IMR-90 (cell line): Measurements from ENCODE around the gene BAG1.

Experiments used
- CTCF ChIP-seq: conservative IDR thresholded peaks from 2 replicates; pipeline ENCODE4 v1.5.1; 2012; ENCODE audit warnings: mild to moderate bottlenecking, low read depth, low read length, improper control_type of control experiment
- ELK1 ChIP-seq: fragments of 150-350 bp; IDR thresholded peaks from 2 replicates; pipeline ENCODE4 v1.6.1; 2016; ENCODE audit warnings: low read depth, mild to moderate bottlenecking, low read length, moderate library complexity, borderline replicate concordance
- MXI1 ChIP-seq: IDR thresholded peaks from 2 replicates; pipeline ENCODE4 v1.6.1; 2012; ENCODE audit warnings: low read depth, mild to moderate bottlenecking, low read length, moderate library complexity, borderline replicate concordance
- POLR2A ChIP-seq: IDR thresholded peaks from 2 replicates; pipeline ENCODE4 v1.6.1; 2012; ENCODE audit warnings: mild to moderate bottlenecking, low read depth, low read length
- RCOR1 ChIP-seq: IDR thresholded peaks from 2 replicates; pipeline ENCODE4 v1.6.1; 2012; ENCODE audit warnings: mild to moderate bottlenecking, low read length, improper control_type of control experiment; ENCODE audit not compliant: insufficient replicate concordance

- TF ChIP-seq CTCF (no peak), POLR2A (no peak), RCOR1 (no peak), ELK1 (no peak), MXI1 (no peak)
These were observed 7.2 kb downstream of the BAG1 start for GRCh38 chr9:33257276-33257675.
